ENCODE data around the gene PRDM16. TPM values are rescaled to one million over a fixed set of nuclear protein-coding genes. Genes with fewer than 3 reads are reported as not detected.

The PRDM16 gene
- total and polyA plus RNA-seq, 2 of the 13 experiments (the other 11 are each of a cell fraction or from before 2014, with no cell fraction given): 0.15 to 0.81 TPM

DNA sequence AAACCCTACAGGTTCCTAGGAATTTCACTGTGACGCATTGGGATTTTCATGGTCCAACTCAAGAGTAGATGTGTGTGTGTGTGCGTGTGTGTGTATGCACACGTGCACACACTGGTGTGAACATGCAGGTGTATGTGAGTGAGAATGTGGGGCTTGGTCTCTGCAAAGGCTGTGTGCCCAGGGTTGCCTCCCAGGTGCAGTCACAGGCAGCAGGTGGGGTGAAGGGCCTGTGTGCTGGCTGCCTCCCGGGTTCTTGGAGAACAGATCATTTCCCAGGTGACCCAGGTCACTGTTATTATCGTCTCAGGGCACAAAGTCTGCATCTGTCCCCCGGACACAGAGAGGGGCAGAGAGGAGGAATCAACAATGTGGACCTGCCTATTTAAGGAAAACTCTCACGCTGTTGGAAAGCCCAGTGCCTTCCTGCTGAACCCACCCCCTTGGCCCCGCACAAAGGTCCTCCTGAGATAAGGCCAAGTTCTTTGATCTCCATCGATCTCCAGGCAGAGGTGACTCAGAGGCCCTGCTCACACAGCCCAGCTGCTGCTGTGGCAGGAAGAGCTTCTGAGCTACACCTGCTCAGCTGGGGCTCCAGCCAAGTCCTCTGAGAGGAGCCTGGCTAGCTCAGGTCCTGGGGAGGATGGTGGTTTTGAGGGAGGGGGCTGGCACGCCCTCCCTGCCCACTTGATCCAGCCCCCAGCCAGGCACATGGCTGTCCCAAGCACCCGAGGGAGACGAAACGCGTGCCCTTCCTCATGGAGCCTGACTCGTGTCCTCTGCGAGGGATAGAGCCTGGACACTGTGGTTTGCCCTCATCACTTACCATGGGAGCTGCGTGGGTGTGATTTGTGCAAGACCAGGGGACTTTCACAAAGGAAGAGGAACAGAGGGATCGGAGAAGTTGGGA, 251.5 kb downstream of the PRDM16 start (continued):
- TF ChIP-seq, protein P1, sequence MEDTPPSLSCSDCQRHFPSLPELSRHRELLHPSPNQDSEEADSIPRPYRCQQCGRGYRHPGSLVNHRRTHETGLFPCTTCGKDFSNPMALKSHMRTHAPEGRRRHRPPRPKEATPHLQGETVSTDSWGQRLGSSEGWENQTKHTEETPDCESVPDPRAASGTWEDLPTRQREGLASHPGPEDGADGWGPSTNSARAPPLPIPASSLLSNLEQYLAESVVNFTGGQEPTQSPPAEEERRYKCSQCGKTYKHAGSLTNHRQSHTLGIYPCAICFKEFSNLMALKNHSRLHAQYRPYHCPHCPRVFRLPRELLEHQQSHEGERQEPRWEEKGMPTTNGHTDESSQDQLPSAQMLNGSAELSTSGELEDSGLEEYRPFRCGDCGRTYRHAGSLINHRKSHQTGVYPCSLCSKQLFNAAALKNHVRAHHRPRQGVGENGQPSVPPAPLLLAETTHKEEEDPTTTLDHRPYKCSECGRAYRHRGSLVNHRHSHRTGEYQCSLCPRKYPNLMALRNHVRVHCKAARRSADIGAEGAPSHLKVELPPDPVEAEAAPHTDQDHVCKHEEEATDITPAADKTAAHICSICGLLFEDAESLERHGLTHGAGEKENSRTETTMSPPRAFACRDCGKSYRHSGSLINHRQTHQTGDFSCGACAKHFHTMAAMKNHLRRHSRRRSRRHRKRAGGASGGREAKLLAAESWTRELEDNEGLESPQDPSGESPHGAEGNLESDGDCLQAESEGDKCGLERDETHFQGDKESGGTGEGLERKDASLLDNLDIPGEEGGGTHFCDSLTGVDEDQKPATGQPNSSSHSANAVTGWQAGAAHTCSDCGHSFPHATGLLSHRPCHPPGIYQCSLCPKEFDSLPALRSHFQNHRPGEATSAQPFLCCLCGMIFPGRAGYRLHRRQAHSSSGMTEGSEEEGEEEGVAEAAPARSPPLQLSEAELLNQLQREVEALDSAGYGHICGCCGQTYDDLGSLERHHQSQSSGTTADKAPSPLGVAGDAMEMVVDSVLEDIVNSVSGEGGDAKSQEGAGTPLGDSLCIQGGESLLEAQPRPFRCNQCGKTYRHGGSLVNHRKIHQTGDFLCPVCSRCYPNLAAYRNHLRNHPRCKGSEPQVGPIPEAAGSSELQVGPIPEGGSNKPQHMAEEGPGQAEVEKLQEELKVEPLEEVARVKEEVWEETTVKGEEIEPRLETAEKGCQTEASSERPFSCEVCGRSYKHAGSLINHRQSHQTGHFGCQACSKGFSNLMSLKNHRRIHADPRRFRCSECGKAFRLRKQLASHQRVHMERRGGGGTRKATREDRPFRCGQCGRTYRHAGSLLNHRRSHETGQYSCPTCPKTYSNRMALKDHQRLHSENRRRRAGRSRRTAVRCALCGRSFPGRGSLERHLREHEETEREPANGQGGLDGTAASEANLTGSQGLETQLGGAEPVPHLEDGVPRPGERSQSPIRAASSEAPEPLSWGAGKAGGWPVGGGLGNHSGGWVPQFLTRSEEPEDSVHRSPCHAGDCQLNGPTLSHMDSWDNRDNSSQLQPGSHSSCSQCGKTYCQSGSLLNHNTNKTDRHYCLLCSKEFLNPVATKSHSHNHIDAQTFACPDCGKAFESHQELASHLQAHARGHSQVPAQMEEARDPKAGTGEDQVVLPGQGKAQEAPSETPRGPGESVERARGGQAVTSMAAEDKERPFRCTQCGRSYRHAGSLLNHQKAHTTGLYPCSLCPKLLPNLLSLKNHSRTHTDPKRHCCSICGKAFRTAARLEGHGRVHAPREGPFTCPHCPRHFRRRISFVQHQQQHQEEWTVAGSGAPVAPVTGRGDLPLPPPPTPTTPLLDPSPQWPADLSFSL (CRISPR knock-in tag; IDR thresholded peaks at IDR 0.05): peak; percentile 73
- TF ChIP-seq RAD51 (IDR thresholded peaks at IDR 0.05; ENCODE audit: borderline replicate concordance): no peak
- peak; percentile 95 for TF ChIP-seq BRD4 (CRISPR knock-in tag; IDR thresholded peaks at IDR 0.05)
- TF ChIP-seq HMG20B (CRISPR knock-in tag; conservative IDR thresholded peaks at IDR 0.05): peak; percentile 87
- TF ChIP-seq, protein P2, sequence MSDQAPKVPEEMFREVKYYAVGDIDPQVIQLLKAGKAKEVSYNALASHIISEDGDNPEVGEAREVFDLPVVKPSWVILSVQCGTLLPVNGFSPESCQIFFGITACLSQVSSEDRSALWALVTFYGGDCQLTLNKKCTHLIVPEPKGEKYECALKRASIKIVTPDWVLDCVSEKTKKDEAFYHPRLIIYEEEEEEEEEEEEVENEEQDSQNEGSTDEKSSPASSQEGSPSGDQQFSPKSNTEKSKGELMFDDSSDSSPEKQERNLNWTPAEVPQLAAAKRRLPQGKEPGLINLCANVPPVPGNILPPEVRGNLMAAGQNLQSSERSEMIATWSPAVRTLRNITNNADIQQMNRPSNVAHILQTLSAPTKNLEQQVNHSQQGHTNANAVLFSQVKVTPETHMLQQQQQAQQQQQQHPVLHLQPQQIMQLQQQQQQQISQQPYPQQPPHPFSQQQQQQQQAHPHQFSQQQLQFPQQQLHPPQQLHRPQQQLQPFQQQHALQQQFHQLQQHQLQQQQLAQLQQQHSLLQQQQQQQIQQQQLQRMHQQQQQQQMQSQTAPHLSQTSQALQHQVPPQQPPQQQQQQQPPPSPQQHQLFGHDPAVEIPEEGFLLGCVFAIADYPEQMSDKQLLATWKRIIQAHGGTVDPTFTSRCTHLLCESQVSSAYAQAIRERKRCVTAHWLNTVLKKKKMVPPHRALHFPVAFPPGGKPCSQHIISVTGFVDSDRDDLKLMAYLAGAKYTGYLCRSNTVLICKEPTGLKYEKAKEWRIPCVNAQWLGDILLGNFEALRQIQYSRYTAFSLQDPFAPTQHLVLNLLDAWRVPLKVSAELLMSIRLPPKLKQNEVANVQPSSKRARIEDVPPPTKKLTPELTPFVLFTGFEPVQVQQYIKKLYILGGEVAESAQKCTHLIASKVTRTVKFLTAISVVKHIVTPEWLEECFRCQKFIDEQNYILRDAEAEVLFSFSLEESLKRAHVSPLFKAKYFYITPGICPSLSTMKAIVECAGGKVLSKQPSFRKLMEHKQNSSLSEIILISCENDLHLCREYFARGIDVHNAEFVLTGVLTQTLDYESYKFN (CRISPR knock-in tag; conservative IDR thresholded peaks at IDR 0.05): peak; percentile 99
- TF ChIP-seq HOXA3 (CRISPR knock-in tag; IDR thresholded peaks at IDR 0.05): peak; percentile 95
- no peak; the same call in 1 of the 2 replicates for TF ChIP-seq GTF2F1 (IDR thresholded peaks at IDR 0.05; ENCODE audit: low read length)
- peak; percentile 97 for TF ChIP-seq ZNF703 (CRISPR knock-in tag; IDR thresholded peaks at IDR 0.05; ENCODE audit: borderline replicate concordance)
- no peak for TF ChIP-seq ZNF530 (CRISPR knock-in tag; IDR thresholded peaks at IDR 0.05; ENCODE audit: low read depth)
- peak; percentile 47 for TF ChIP-seq PHF20 (CRISPR knock-in tag; IDR thresholded peaks at IDR 0.05)
- peak; percentile 70; the same call in 1 of the 2 replicates for TF ChIP-seq CHCHD3 (CRISPR knock-in tag; IDR thresholded peaks at IDR 0.05)
- TF ChIP-seq, protein P3, sequence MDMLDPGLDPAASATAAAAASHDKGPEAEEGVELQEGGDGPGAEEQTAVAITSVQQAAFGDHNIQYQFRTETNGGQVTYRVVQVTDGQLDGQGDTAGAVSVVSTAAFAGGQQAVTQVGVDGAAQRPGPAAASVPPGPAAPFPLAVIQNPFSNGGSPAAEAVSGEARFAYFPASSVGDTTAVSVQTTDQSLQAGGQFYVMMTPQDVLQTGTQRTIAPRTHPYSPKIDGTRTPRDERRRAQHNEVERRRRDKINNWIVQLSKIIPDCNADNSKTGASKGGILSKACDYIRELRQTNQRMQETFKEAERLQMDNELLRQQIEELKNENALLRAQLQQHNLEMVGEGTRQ (IDR thresholded peaks at IDR 0.05; ENCODE audit: low read depth, low read length): 0 out of 2 replicates have a peak, but pooled peaks have one; percentile 6
- TF ChIP-seq, protein P3 (CRISPR knock-in tag; IDR thresholded peaks at IDR 0.05; ENCODE audit: borderline replicate concordance): peak; percentile 90; the same call in 1 of the 2 replicates
